Measurements from ENCODE around the gene PRSS2.
A peak's percentile ranks its signal among the peaks of the same experiment; 100 is the strongest.
"Not testable (repeated sequence)": the region's sequence is repeated elsewhere in the genome, so short reads cannot be mapped to it uniquely, and the experiment has no call there.

PRSS2 gene

GRCh38 chr7:142758312-142758711, 12.5 kb upstream of the PRSS2 start:
- not testable (repeated sequence) for DNase-seq (ENCODE audit: low spot score)

GRCh38 chr7:142759433-142759832, 11.3 kb upstream of the PRSS2 start:
- DNase-seq (ENCODE audit: low spot score): no peak

GRCh38 chr7:142760071-142760642, 10.6 kb upstream of the PRSS2 start:
- no peak for DNase-seq (ENCODE audit: low spot score)

GRCh38 chr7:142761606-142762005, 9.2 kb upstream of the PRSS2 start:
- DNase-seq (ENCODE audit: low spot score): not testable (repeated sequence)

GRCh38 chr7:142762104-142762503, 8.7 kb upstream of the PRSS2 start:
- DNase-seq (ENCODE audit: low spot score): no peak

- no peak for DNase-seq (ENCODE audit: low spot score)
Observed at GRCh38 chr7:142767451-142767850, 3.3 kb upstream of the PRSS2 start.

GRCh38 chr7:142767861-142768260, 2.9 kb upstream of the PRSS2 start:
- no peak for DNase-seq (ENCODE audit: low spot score)

GRCh38 chr7:142768885-142769284, 1.9 kb upstream of the PRSS2 start:
- not testable (repeated sequence) for DNase-seq (ENCODE audit: low spot score)

- no peak for DNase-seq (ENCODE audit: low spot score)
Observed at GRCh38 chr7:142771353-142771723, 568 bp downstream of the PRSS2 start.

- DNase-seq (ENCODE audit: low spot score): no peak
Observed at GRCh38 chr7:142772051-142772450, 1.3 kb downstream of the PRSS2 start.

- no peak for DNase-seq (ENCODE audit: low spot score)
Observed at GRCh38 chr7:142772673-142773072, 1.9 kb downstream of the PRSS2 start.

- no peak for DNase-seq (ENCODE audit: low spot score)
Observed at GRCh38 chr7:142773230-142773629, 2.5 kb downstream of the PRSS2 start.

- DNase-seq (ENCODE audit: low spot score): no peak
Observed at GRCh38 chr7:142773937-142774744, 3.4 kb downstream of the PRSS2 start.

- DNase-seq (ENCODE audit: low spot score): no peak
Observed at GRCh38 chr7:142774826-142775225, 4.1 kb downstream of the PRSS2 start.

- not testable (repeated sequence) for DNase-seq (ENCODE audit: low spot score)
Observed at GRCh38 chr7:142775351-142776115, 4.8 kb downstream of the PRSS2 start.

GRCh38 chr7:142776206-142776844, 5.6 kb downstream of the PRSS2 start:
- DNase-seq (ENCODE audit: low spot score): no peak

GRCh38 chr7:142776845-142777225, 6.1 kb downstream of the PRSS2 start:
- not testable (repeated sequence) for DNase-seq (ENCODE audit: low spot score)

GRCh38 chr7:142777318-142777717, 6.5 kb downstream of the PRSS2 start:
- DNase-seq (ENCODE audit: low spot score): no peak

- DNase-seq (ENCODE audit: low spot score): peak; percentile 90
Observed at GRCh38 chr7:142782922-142783900, 12.4 kb downstream of the PRSS2 start.

- DNase-seq (ENCODE audit: low spot score): no peak
Observed at GRCh38 chr7:142784096-142784495, 13.3 kb downstream of the PRSS2 start.

- DNase-seq (ENCODE audit: low spot score): no peak
Observed at GRCh38 chr7:142784716-142785115, 13.9 kb downstream of the PRSS2 start.

All from SK-N-DZ (cell line).